Dendritic cell treated with granulocyte-macrophage colony-stimulating factor and Interleukin-4, amounts not matched to agents 40 ng/mL and 50 ng/mL, for 4 days (primary cell): Measurements from ENCODE around the gene MYH6.
"Not testable (repeated sequence)": the region's sequence is repeated elsewhere in the genome, so short reads cannot be mapped to it uniquely, and the experiment has no call there.

ENCODE experiments used
- H3K27ac Mint-ChIP-seq: one replicate; pipeline ENCODE4 v1.8.0; 2022; ENCODE audit warnings: mild to moderate bottlenecking, mixed read lengths
- H3K27me3 Mint-ChIP-seq: one replicate; pipeline ENCODE4 v1.8.0; 2022; ENCODE audit warnings: mild to moderate bottlenecking, mixed read lengths
- H3K36me3 Mint-ChIP-seq: one replicate; pipeline ENCODE4 v1.8.0; 2022; ENCODE audit warnings: low read depth, mixed read lengths
- H3K4me1 Mint-ChIP-seq: one replicate; pipeline ENCODE4 v1.8.0; 2022; ENCODE audit warnings: low read depth, mixed read lengths
- H3K4me3 Mint-ChIP-seq: one replicate; pipeline ENCODE4 v1.8.0; 2022; ENCODE audit warnings: mild to moderate bottlenecking, moderate library complexity, mixed read lengths
- H3K9me3 Mint-ChIP-seq: one replicate; pipeline ENCODE4 v1.8.0; 2022; ENCODE audit warnings: mixed read lengths
- intact Hi-C: fragments of 100-400 bp; cut with micrococcal nuclease; formaldehyde crosslinking; loops from one replicate; pipeline ENCODE4 v1.15.0; 2022

MYH6 gene

DNA sequence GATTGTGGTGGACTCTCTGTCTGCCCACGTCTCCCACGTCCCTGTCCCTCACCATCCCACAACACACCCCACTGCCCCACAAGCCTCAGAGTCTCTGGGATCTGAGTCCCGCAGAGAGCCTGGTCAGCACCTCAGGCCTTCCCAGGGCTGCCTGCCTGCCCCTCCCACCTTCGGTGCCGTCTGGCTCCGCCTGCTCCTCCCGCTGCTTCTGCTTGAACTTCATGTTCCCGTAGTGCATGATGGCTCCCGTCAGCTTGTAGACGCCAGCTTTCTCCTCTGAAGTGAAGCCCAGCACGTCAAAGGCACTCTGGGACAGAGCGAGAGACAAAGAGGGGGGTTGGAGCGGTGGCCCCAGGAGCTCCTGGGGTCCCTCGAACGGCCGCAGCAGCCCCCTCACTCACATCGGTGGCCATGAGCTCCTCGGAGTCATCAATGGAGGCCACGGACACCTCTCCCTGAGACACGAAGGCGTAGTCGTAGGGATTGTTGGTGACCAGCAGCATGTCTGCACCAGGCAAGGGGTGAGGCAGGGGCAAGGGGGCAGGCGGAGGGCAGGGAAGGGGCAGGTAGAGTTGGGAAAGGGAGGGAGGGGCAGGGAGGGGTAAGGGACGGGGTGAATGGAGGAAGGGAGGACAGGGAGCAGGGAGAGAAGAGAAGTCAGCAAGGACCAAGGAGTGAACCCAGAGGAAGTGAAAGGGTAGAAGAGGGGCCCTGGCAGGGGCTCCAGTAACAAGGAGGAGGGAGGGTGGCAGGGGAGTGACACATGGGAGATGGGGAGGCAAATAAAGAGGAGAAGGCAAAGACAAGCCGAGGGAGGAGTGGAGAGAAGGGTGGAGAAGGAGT is 5.6 kb downstream of the MYH6 start:
- intact Hi-C loops, result no loop called here
- H3K4me3 Mint-ChIP-seq, result no peak overlapping the region
- no peaks in the 10 kb centered on the region for H3K36me3 Mint-ChIP-seq
- no peaks in the 10 kb centered on the region for H3K27me3 Mint-ChIP-seq
- H3K27ac Mint-ChIP-seq, result no peak overlapping the region
- H3K4me1 Mint-ChIP-seq, result peaks cover 15% of the 10 kb centered on the region
- no peaks in the 10 kb centered on the region for H3K9me3 Mint-ChIP-seq

- Mint-ChIP-seq H3K9me3 (no peaks in the 10 kb centered on the region), H3K27ac (no peak overlapping the region), H3K27me3 (no peaks in the 10 kb centered on the region), H3K4me3 (no peak overlapping the region), H3K36me3 (no peaks in the 10 kb centered on the region), H3K4me1 (peaks cover 15% of the 10 kb centered on the region)
- intact Hi-C loops, result no loop called here
These were observed 6.8 kb downstream of the MYH6 start for GRCh38 chr14:23401291-23401690.

- peaks cover 15% of the 10 kb centered on the region for H3K4me1 Mint-ChIP-seq
- H3K9me3 Mint-ChIP-seq, H3K27me3 Mint-ChIP-seq, intact Hi-C loops, H3K27ac Mint-ChIP-seq, H3K4me3 Mint-ChIP-seq, H3K36me3 Mint-ChIP-seq: not testable (repeated sequence)
These were observed 7.5 kb downstream of the MYH6 start for GRCh38 chr14:23400496-23401149.

- Mint-ChIP-seq H3K4me3 (no peak overlapping the region), H3K27ac (no peak overlapping the region), H3K36me3 (no peaks in the 10 kb centered on the region), H3K9me3 (no peaks in the 10 kb centered on the region), H3K4me1 (peaks cover 15% of the 10 kb centered on the region), H3K27me3 (no peaks in the 10 kb centered on the region)
- intact Hi-C loops, result no loop called here
These were observed 8.5 kb downstream of the MYH6 start for GRCh38 chr14:23399591-23399990.

- intact Hi-C loops, result no loop called here
- Mint-ChIP-seq H3K36me3 (no peaks in the 10 kb centered on the region), H3K4me1 (peaks cover 15% of the 10 kb centered on the region), H3K4me3 (no peak overlapping the region), H3K9me3 (no peaks in the 10 kb centered on the region), H3K27ac (no peak overlapping the region), H3K27me3 (no peaks in the 10 kb centered on the region)
These were observed 8.9 kb downstream of the MYH6 start for GRCh38 chr14:23399136-23399535.

GRCh38 chr14:23398348-23398747 is 9.7 kb downstream of the MYH6 start:
- H3K36me3 Mint-ChIP-seq, result no peaks in the 10 kb centered on the region
- peaks cover 2% of the 10 kb centered on the region for H3K27me3 Mint-ChIP-seq
- no peak overlapping the region for H3K4me3 Mint-ChIP-seq
- no peaks in the 10 kb centered on the region for H3K9me3 Mint-ChIP-seq
- no peak overlapping the region for H3K27ac Mint-ChIP-seq
- H3K4me1 Mint-ChIP-seq, result peaks cover 15% of the 10 kb centered on the region
- intact Hi-C loops, result no loop called here

DNA sequence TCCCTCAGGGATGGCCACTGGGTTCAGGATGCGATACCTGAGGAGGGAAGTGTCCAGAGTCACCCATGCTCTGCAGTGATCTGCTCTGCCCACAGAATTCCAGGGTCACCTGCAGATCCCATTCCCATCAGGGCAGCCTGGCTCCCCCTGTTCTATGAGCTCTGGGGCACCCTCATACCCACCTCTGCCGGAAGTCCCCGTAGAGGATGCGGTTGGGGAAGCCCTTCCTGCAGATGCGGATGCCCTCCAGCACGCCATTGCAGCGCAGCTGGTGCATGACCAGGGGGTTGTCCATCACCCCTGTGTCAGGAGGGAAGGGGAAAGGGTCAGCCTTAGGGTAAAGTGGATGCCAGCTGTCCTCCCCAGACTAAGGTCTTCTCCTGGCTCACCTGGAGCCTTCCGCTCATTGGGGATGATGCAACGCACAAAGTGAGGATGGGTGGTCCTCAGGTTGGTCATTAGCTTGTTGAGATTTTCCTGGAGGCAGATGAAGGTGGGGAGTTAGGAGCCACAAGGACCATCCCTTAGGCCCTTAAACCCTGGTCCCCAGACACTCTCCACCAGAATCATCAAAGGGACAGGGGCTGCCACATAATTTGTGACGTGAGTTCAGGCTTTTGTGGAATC is 11.2 kb downstream of the MYH6 start:
- Mint-ChIP-seq H3K4me1 (peaks cover 5% of the 10 kb centered on the region), H3K27ac (no peak overlapping the region), H3K4me3 (no peak overlapping the region), H3K36me3 (no peaks in the 10 kb centered on the region), H3K9me3 (no peaks in the 10 kb centered on the region), H3K27me3 (peaks cover 3% of the 10 kb centered on the region)
- intact Hi-C loops, result no loop called here

DNA sequence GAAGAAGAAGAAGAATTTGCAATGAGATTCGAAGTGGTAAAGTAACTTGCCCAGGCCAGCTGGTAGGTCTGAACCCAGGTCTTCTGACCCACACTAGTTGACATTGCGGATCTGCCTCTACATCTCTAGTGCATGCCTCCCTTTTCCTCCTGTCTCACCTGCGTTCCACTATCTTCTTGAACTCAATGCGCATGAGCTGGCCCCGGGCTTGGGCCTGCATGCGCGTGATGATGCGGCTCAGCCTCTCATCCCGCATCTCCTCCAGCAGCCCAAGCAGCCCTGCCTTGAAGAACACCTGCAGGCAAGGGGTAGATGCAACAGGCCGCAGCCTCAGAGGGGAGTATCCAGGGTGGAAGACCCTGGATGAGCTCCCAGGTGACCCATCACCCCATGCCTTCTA is 11.9 kb downstream of the MYH6 start:
- peaks cover 3% of the 10 kb centered on the region for H3K27me3 Mint-ChIP-seq
- H3K36me3 Mint-ChIP-seq, result no peaks in the 10 kb centered on the region
- H3K27ac Mint-ChIP-seq, result no peak overlapping the region
- H3K4me1 Mint-ChIP-seq, result no peaks in the 10 kb centered on the region
- H3K4me3 Mint-ChIP-seq, result no peak overlapping the region
- intact Hi-C loops, result no loop called here
- no peaks in the 10 kb centered on the region for H3K9me3 Mint-ChIP-seq

DNA sequence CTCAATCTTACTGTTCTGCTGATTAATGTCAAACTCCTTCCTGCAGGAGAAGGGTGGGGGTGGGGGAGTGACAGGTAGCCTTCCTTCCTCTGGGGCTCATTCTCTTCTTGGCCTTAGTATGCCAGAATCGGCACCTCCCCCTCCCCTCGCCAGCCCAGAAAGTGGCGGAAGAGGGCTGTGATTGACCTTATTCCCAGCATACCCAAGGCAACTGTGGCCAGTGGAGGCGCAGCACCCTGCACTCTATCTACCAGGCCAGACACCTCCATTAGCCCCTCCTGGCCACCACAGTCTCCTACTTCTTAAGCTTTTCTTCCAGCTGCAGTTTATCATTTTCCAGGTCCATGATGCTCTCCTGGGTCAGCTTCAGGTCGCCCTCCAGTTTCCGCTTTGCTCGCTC is 15.5 kb downstream of the MYH6 start:
- no peaks in the 10 kb centered on the region for H3K4me1 Mint-ChIP-seq
- H3K36me3 Mint-ChIP-seq, result no peaks in the 10 kb centered on the region
- H3K4me3 Mint-ChIP-seq, result no peak overlapping the region
- no peak overlapping the region for H3K27ac Mint-ChIP-seq
- intact Hi-C loops, result no loop called here
- peaks cover 6% of the 10 kb centered on the region for H3K27me3 Mint-ChIP-seq
- no peaks in the 10 kb centered on the region for H3K9me3 Mint-ChIP-seq

- H3K4me1 Mint-ChIP-seq, intact Hi-C loops, H3K9me3 Mint-ChIP-seq, H3K36me3 Mint-ChIP-seq, H3K27me3 Mint-ChIP-seq, H3K27ac Mint-ChIP-seq, H3K4me3 Mint-ChIP-seq: not testable (repeated sequence)
These were observed 18.2 kb downstream of the MYH6 start for GRCh38 chr14:23389871-23390270.

GRCh38 chr14:23389396-23389795 is 18.7 kb downstream of the MYH6 start:
- no peaks in the 10 kb centered on the region for H3K9me3 Mint-ChIP-seq
- H3K4me3 Mint-ChIP-seq, result no peak overlapping the region
- no peaks in the 10 kb centered on the region for H3K36me3 Mint-ChIP-seq
- intact Hi-C loops, result no loop called here
- H3K27me3 Mint-ChIP-seq, result peaks cover 6% of the 10 kb centered on the region
- H3K4me1 Mint-ChIP-seq, result no peaks in the 10 kb centered on the region
- H3K27ac Mint-ChIP-seq, result no peak overlapping the region

- Mint-ChIP-seq H3K9me3 (no peaks in the 10 kb centered on the region), H3K27me3 (peaks cover 6% of the 10 kb centered on the region), H3K36me3 (no peaks in the 10 kb centered on the region), H3K4me1 (no peaks in the 10 kb centered on the region), H3K4me3 (no peak overlapping the region), H3K27ac (no peak overlapping the region)
- intact Hi-C loops, result no loop called here
These were observed 19.1 kb downstream of the MYH6 start for GRCh38 chr14:23388996-23389395.

- no peaks in the 10 kb centered on the region for H3K9me3 Mint-ChIP-seq
- no peaks in the 10 kb centered on the region for H3K4me1 Mint-ChIP-seq
- intact Hi-C loops, result no loop called here
- no peaks in the 10 kb centered on the region for H3K36me3 Mint-ChIP-seq
- H3K27ac Mint-ChIP-seq, result no peak overlapping the region
- peaks cover 4% of the 10 kb centered on the region for H3K27me3 Mint-ChIP-seq
- no peak overlapping the region for H3K4me3 Mint-ChIP-seq
These were observed 19.9 kb downstream of the MYH6 start for GRCh38 chr14:23387916-23388882.
